B cell (primary cell): ENCODE measurements around the gene MYO5C. TPM values are rescaled to one million over a fixed set of nuclear protein-coding genes. Genes with fewer than 3 reads are reported as not detected.

ENCODE experiments used
- ATAC-seq: fragments of 200-7000 bp; cut with Tn5 transposase; one replicate; pipeline ENCODE4 v1.10.0; 2021; ENCODE audit warnings: low read depth, mild to moderate bottlenecking, moderate number of reproducible peaks, moderate library complexity
- CTCF ChIA-PET: fragments of 350-600 bp; sonication (Branson Sonifier 250); formaldehyde crosslinking; loops from one replicate; lab custom pipeline; 2021; ENCODE audit warnings: antibody characterized with exemption, inconsistent platforms; lab: Charles Lee
- POLR2A ChIA-PET: fragments of 350-600 bp; sonication (Branson Sonifier 250); formaldehyde crosslinking; loops from one replicate; lab custom pipeline; 2021; ENCODE audit warnings: antibody characterized with exemption; lab: Charles Lee
- DNase-seq: peaks from one replicate; pipeline ENCODE4 v3.0.0; 2013
- H2AFZ ChIP-seq: 2 replicates; pipeline ENCODE4 v1.6.1; 2012; ENCODE audit warnings: mild to moderate bottlenecking, low read depth, low read length; ENCODE audit not compliant: insufficient read depth, poor library complexity, severe bottlenecking
- H3K27ac ChIP-seq, 2 donors: 1 replicate in 1 of 2; 2 replicates in 1 of 2; pipeline ENCODE4 v1.5.1; 2012 to 2013; ENCODE audit warnings: low read length in 2 of 2, mild to moderate bottlenecking in 2 of 2, moderate library complexity in 1 of 2
- H3K27me3 ChIP-seq, 4 experiments: fragments of 200-600 bp in 1 of 4; sonication (generic) in 1 of 4; replicated peaks in 1 of 4; 1 replicate in 2 of 4; 2 replicates in 2 of 4; pipeline versions ENCODE4 v1.6.1 to v1.7.0; 2013 to 2016; ENCODE audit warnings: low read length in 3 of 4, mild to moderate bottlenecking in 2 of 4, mixed read lengths in 1 of 4, moderate library complexity in 1 of 4; ENCODE audit not compliant: insufficient read depth in 4 of 4, control insufficient read depth in 3 of 4; ENCODE audit errors: control extremely low read depth in 1 of 4
- H3K36me3 ChIP-seq, 2 experiments: replicated peaks in 1 of 2; 1 replicate in 1 of 2; 2 replicates in 1 of 2; pipeline versions ENCODE4 v1.6.1 to v1.7.1; 2013; ENCODE audit warnings: low read length in 1 of 2; ENCODE audit not compliant: insufficient read depth in 2 of 2, control insufficient read depth in 1 of 2; ENCODE audit errors: control extremely low read depth in 1 of 2, extremely low read depth in 1 of 2
- H3K4me1 ChIP-seq, 2 donors: fragments of 200-600 bp in 1 of 2; sonication (generic) in 1 of 2; 1 replicate in 1 of 2; 2 replicates in 1 of 2; pipeline versions ENCODE4 v1.5.1 to v1.6.1; 2013 to 2017; ENCODE audit warnings: low read length in 2 of 2; ENCODE audit not compliant: control insufficient read depth in 2 of 2, insufficient read depth in 2 of 2
- H3K4me2 ChIP-seq: replicated peaks from 2 replicates; pipeline ENCODE3; 2012; ENCODE audit warnings: mild to moderate bottlenecking, low read depth, low read length; ENCODE audit not compliant: poor library complexity, severe bottlenecking
- H3K4me3 ChIP-seq, 5 experiments: fragments of 200-600 bp in 1 of 5; sonication (generic) in 1 of 5; 1 replicate in 3 of 5; 2 replicates in 2 of 5; pipeline versions ENCODE4 v1.5.1 to v1.7.0; 2011 to 2016; ENCODE audit warnings: low read length in 4 of 5, mild to moderate bottlenecking in 4 of 5, low read depth in 2 of 5, control low read depth in 1 of 5, moderate library complexity in 1 of 5; ENCODE audit not compliant: insufficient read depth in 1 of 5; ENCODE audit errors: control extremely low read depth in 1 of 5, extremely low read depth in 1 of 5
- H3K79me2 ChIP-seq: fragments of 200-600 bp; sonication (generic); one replicate; pipeline ENCODE4 v1.6.0; 2016; ENCODE audit warnings: low read length; ENCODE audit not compliant: control insufficient read depth, insufficient read depth
- H3K9ac ChIP-seq: fragments of 200-600 bp; sonication (generic); 2 replicates; pipeline ENCODE4 v1.6.1; 2017; ENCODE audit warnings: mild to moderate bottlenecking, low read length, moderate library complexity
- H3K9me3 ChIP-seq, 3 donors: one replicate each; pipeline versions ENCODE4 v1.6.1 to v1.7.1; 2013; ENCODE audit warnings: low read length in 2 of 3; ENCODE audit not compliant: control insufficient read depth in 2 of 3, insufficient read depth in 1 of 3; ENCODE audit errors: control extremely low read depth in 1 of 3
- H4K20me1 ChIP-seq: 2 replicates; pipeline ENCODE4 v1.6.0; 2012; ENCODE audit warnings: mild to moderate bottlenecking, low read length; ENCODE audit not compliant: insufficient read depth, control insufficient read depth, poor library complexity, severe bottlenecking
- H3K27ac Mint-ChIP-seq: one replicate; pipeline ENCODE4 v1.8.0; 2021; ENCODE audit warnings: mixed read lengths
- H3K27me3 Mint-ChIP-seq: one replicate; pipeline ENCODE4 v1.8.0; 2021; ENCODE audit warnings: mixed read lengths
- H3K4me1 Mint-ChIP-seq: one replicate; pipeline ENCODE4 v1.8.0; 2021; ENCODE audit warnings: mixed read lengths
- H3K4me3 Mint-ChIP-seq: one replicate; pipeline ENCODE4 v1.8.0; 2021; ENCODE audit warnings: mixed read lengths
- H3K9me3 Mint-ChIP-seq: one replicate; pipeline ENCODE4 v1.8.0; 2022; ENCODE audit warnings: mixed read lengths; ENCODE audit not compliant: insufficient read depth
- CTCF ChIP-seq: fragments of 200-600 bp; IDR thresholded peaks from one replicate; pipeline ENCODE4 v1.8.0; 2022; ENCODE audit warnings: antibody characterized with exemption, mild to moderate bottlenecking
- EZH2 ChIP-seq: IDR thresholded peaks from 2 replicates; pipeline ENCODE4 v1.6.1; 2012; ENCODE audit warnings: borderline replicate concordance, low read depth, mild to moderate bottlenecking, moderate library complexity, low read length; ENCODE audit not compliant: insufficient read depth, poor library complexity, severe bottlenecking
- WGBS: methylation state at CpG from one replicate; pipeline ENCODE4 v1.1.5; 2013; ENCODE audit warnings: missing lambda C conversion rate; ENCODE audit not compliant: insufficient coverage; 5-methylcytosine and 5-hydroxymethylcytosine counted together
- intact Hi-C: fragments of 100-400 bp; cut with micrococcal nuclease; formaldehyde crosslinking; loops from one replicate; pipeline ENCODE4 v1.10.0; 2022
- polyA plus RNA-seq: library from polyadenylated mRNA; depleted of rRNA; stranded (reverse); fragments of >200 nt; gene quantifications from 2 replicates; pipeline ENCODE4 v1.2.3, GENCODE V29; 2012
- total RNA-seq, 2 donors: library from RNA; stranded (reverse); fragments of 120-200 nt in 1 of 2; gene quantifications; 1 replicate in 1 of 2; 2 replicates in 1 of 2; pipeline versions ENCODE4 v1.2.3 to v1.2.4, GENCODE V29; 2013 to 2022

MYO5C gene
- total and polyA plus RNA-seq, 2 donors (not counting 1 experiment from before 2014, with no cell fraction given), result 0.54 to 4.5 TPM

GRCh38 chr15:52317022-52317421 is 21.4 kb upstream of the MYO5C start:
- intact Hi-C loops, result no loop called here
- Histone ChIP-seq H3K27ac (no peak overlapping the region), H3K79me2 (no peaks in the 10 kb centered on the region), H3K36me3 (peaks cover 22 to 61% of the 10 kb centered on the region in 2 experiments), H3K4me2 (no peak overlapping the region), H3K4me1 (no peaks in the 10 kb centered on the region), H3K9me3 (no peaks in the 10 kb centered on the region), H3K4me3 (no peak overlapping the region), H4K20me1 (no peaks in the 10 kb centered on the region), H2AFZ (no peak overlapping the region), H3K9ac (no peak overlapping the region), H3K27me3 (no peaks in the 10 kb centered on the region)
- CTCF ChIA-PET, result interaction anchor here (1.1 to 1.6 kb wide), 2 partner anchors 11 to 60 kb away, joined by 3 to 4 read pairs; no protein-coding TSS in a partner anchor
- H3K9me3 Mint-ChIP-seq, result no peaks in the 10 kb centered on the region
- TF ChIP-seq CTCF, result no peak
- TF ChIP-seq EZH2, result no peak
- H3K27me3 Mint-ChIP-seq, result no peaks in the 10 kb centered on the region
- no peak overlapping the region for H3K4me3 Mint-ChIP-seq
- DNase-seq (no peak), ATAC-seq (no peak)
- H3K27ac Mint-ChIP-seq, result no peak overlapping the region
- WGBS, result no CpG with 5 or more reads among the region's 2 CpGs
- H3K4me1 Mint-ChIP-seq, result no peaks in the 10 kb centered on the region
- POLR2A ChIA-PET, result interaction anchor here (0.7 kb wide), 1 partner anchor 385 kb away, joined by 3 read pairs; no protein-coding TSS in a partner anchor

DNA sequence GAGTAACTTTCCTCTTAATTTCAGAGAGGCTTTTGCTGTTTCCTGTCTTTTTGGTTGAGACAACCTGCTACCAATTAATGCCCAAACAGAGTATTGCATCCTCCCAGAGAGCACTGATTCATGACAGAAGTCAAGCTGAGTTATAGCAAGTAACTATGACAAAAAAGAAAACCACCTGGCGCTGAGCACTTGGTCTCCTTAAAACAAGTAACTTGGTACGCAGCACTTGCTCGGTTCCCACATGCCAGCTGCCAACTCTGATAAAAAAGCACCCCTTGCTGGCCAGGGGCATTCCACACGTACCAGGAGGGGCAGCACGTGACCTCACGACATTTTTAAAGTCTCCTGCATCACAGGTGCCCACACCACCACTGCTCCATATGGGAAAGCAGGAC is 13.5 kb upstream of the MYO5C start:
- Histone ChIP-seq H3K4me3 (peak overlapping the region in 1 of 5 experiments; percentile 34), H3K9ac (no peak overlapping the region), H4K20me1 (no peaks in the 10 kb centered on the region), H3K9me3 (no peaks in the 10 kb centered on the region), H3K4me2 (peak overlapping the region; percentile 59), H3K4me1 (peaks cover 16 to 20% of the 10 kb centered on the region in 2 donors), H2AFZ (no peak overlapping the region), H3K36me3 (peaks cover 17 to 18% of the 10 kb centered on the region in 2 experiments), H3K27me3 (no peaks in the 10 kb centered on the region), H3K79me2 (no peaks in the 10 kb centered on the region), H3K27ac (peak overlapping the region; percentile 29 to 52)
- ChIA-PET POLR2A (no interaction called here), CTCF (interaction anchor here (0.7 to 2.5 kb wide), 7 partner anchors 16 to 426 kb away, joined by 3 to 12 read pairs (median 4); no protein-coding TSS in a partner anchor)
- Mint-ChIP-seq H3K27me3 (no peaks in the 10 kb centered on the region), H3K27ac (peak overlapping the region; percentile 43), H3K4me1 (peaks cover 23% of the 10 kb centered on the region), H3K9me3 (no peaks in the 10 kb centered on the region), H3K4me3 (peak overlapping the region; percentile 59)
- intact Hi-C loops, result no loop called here
- DNase-seq, result peak; percentile 53
- ATAC-seq, result peak; percentile 73
- TF ChIP-seq EZH2 (no peak), CTCF (no peak)
- WGBS, result 56% methylated on average over 6 of the region's 6 CpGs
